ENCODE results near the gene HNMT. TPM values are rescaled to one million over a fixed set of nuclear protein-coding genes. Genes with fewer than 3 reads are reported as not detected.

HNMT gene
- total RNA-seq, 1 donor from 2014 or later = 3.2 TPM

DNA sequence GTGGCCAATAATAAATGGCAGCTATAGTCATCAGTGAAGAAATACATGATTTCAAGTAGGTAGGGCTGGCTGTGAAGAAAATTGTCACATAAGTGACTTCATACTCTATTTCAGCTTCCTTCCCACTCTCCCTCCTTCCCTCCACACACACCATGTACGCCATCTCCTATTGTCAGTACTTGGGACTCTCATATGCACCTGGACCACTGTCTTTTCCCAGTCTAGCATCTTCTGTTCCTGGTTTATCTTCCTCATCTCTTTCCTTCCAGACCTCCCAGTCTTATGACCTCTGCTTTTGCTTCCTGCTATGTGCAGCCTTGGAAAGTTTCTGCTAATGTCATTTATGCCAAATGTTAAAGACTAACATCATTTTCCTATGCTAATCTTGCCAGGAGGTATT is 35.0 kb downstream of the HNMT start:
- Mint-ChIP-seq H3K36me3 (ENCODE audit: unreplicated experiment) (no peaks in the 10 kb centered on the region), H3K9me3 (ENCODE audit: unreplicated experiment) (peaks cover 17% of the 10 kb centered on the region), H3K27ac (ENCODE audit: unreplicated experiment) (no peak overlapping the region), H3K4me1 (ENCODE audit: unreplicated experiment) (no peaks in the 10 kb centered on the region), H3K4me3 (ENCODE audit: unreplicated experiment) (no peak overlapping the region), H3K27me3 (ENCODE audit: unreplicated experiment) (peaks cover 5% of the 10 kb centered on the region)
- TF ChIP-seq, protein P1, sequence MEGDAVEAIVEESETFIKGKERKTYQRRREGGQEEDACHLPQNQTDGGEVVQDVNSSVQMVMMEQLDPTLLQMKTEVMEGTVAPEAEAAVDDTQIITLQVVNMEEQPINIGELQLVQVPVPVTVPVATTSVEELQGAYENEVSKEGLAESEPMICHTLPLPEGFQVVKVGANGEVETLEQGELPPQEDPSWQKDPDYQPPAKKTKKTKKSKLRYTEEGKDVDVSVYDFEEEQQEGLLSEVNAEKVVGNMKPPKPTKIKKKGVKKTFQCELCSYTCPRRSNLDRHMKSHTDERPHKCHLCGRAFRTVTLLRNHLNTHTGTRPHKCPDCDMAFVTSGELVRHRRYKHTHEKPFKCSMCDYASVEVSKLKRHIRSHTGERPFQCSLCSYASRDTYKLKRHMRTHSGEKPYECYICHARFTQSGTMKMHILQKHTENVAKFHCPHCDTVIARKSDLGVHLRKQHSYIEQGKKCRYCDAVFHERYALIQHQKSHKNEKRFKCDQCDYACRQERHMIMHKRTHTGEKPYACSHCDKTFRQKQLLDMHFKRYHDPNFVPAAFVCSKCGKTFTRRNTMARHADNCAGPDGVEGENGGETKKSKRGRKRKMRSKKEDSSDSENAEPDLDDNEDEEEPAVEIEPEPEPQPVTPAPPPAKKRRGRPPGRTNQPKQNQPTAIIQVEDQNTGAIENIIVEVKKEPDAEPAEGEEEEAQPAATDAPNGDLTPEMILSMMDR (IDR thresholded peaks at IDR 0.05) = no peak
- DNase-seq (ENCODE audit: extremely low spot score, unreplicated experiment) = no peak

DNA sequence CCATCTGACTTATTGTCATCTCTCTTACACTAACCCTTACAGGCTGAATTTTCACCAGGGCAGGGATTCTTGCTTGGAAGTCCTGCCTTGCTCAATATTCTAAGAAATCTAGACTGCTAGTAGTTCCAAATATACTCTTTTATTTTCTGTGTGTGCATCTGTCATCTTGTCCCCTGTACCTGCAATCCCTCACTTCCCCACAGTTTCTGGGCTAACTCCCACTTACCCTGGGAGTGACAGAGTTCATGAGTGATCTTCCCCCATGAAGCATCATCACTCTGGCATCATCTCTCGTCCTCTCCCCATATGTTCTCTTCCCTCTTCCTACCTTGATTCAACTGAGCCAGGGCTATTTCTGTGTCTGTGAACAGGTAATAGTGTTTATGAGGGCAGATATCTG is 35.7 kb downstream of the HNMT start:
- DNase-seq (ENCODE audit: extremely low spot score, unreplicated experiment) = no peak
- H3K27ac Mint-ChIP-seq (ENCODE audit: unreplicated experiment) = no peak overlapping the region
- peaks cover 9% of the 10 kb centered on the region for H3K9me3 Mint-ChIP-seq (ENCODE audit: unreplicated experiment)
- no peaks in the 10 kb centered on the region for H3K36me3 Mint-ChIP-seq (ENCODE audit: unreplicated experiment)
- no peak overlapping the region for H3K4me3 Mint-ChIP-seq (ENCODE audit: unreplicated experiment)
- peaks cover under 1% of the 10 kb centered on the region for H3K27me3 Mint-ChIP-seq (ENCODE audit: unreplicated experiment)
- TF ChIP-seq, protein P1 (IDR thresholded peaks at IDR 0.05) = no peak
- H3K4me1 Mint-ChIP-seq (ENCODE audit: unreplicated experiment) = no peaks in the 10 kb centered on the region

DNA sequence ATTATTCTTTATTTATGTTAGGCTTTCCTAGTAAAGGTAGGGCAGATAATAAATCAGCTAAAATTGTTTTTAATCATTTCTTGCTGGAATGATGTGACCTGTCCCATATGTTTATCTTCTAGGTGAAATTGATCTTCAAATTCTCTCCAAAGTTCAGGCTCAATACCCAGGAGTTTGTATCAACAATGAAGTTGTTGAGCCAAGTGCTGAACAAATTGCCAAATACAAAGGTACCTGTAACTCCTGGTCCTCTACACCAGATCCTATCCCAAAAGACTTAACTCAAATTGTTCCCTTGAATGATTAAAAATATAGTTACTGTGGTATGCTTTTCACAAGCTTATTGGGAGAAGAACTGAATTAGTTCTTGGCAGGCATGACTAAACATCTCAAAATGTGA is 36.5 kb downstream of the HNMT start:
- Mint-ChIP-seq H3K27me3 (ENCODE audit: unreplicated experiment) (no peaks in the 10 kb centered on the region), H3K4me1 (ENCODE audit: unreplicated experiment) (no peaks in the 10 kb centered on the region), H3K36me3 (ENCODE audit: unreplicated experiment) (no peaks in the 10 kb centered on the region), H3K27ac (ENCODE audit: unreplicated experiment) (no peak overlapping the region), H3K9me3 (ENCODE audit: unreplicated experiment) (peaks cover 9% of the 10 kb centered on the region), H3K4me3 (ENCODE audit: unreplicated experiment) (no peak overlapping the region)
- TF ChIP-seq, protein P1 (IDR thresholded peaks at IDR 0.05) = no peak
- DNase-seq (ENCODE audit: extremely low spot score, unreplicated experiment) = no peak

DNA sequence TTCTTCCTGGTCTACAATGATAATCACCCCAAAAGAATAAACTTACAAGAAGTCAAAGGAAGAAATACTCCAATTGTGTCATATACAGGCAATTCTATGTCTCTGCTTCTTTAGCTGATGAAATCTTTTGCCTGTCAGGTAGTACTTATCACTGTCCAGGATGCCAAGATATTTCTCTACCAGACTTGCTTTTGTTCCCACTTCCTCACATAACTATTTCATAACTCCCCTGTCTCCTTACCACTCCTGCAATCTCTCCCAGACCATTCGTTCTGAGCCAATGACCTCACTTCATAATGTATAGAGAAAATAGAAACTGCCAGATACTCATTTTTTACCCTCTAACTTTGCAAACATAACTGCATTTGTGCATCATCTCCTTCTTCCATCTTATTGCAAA is 39.1 kb downstream of the HNMT start:
- TF ChIP-seq, protein P1 (IDR thresholded peaks at IDR 0.05) = no peak
- H3K36me3 Mint-ChIP-seq (ENCODE audit: unreplicated experiment) = no peaks in the 10 kb centered on the region
- no peaks in the 10 kb centered on the region for H3K9me3 Mint-ChIP-seq (ENCODE audit: unreplicated experiment)
- no peaks in the 10 kb centered on the region for H3K4me1 Mint-ChIP-seq (ENCODE audit: unreplicated experiment)
- DNase-seq (ENCODE audit: extremely low spot score, unreplicated experiment) = no peak
- H3K27ac Mint-ChIP-seq (ENCODE audit: unreplicated experiment) = no peak overlapping the region
- no peak overlapping the region for H3K4me3 Mint-ChIP-seq (ENCODE audit: unreplicated experiment)
- H3K27me3 Mint-ChIP-seq (ENCODE audit: unreplicated experiment) = no peaks in the 10 kb centered on the region

DNA sequence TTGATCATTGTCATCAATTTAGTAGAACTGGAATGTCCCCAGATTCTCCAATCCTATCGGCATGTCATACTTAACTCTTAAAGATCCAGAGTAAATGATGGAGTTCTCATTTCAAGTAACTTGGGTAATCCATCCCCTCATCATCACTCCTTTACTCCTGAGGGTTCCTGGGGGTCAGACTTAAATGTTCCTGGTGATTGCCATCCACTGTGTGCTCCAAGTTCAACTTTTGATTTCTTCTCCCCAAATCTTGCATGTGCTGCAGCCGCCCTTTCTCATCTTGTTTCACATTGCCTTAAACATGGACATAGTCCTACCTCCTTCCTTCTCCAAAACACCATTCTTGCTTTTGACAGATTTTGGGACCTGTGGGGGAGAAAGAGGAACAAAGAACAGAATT is 43.2 kb downstream of the HNMT start:
- DNase-seq (ENCODE audit: extremely low spot score, unreplicated experiment) = no peak
- TF ChIP-seq, protein P1 (IDR thresholded peaks at IDR 0.05) = no peak
- Mint-ChIP-seq H3K4me3 (ENCODE audit: unreplicated experiment) (no peak overlapping the region), H3K27ac (ENCODE audit: unreplicated experiment) (no peak overlapping the region), H3K36me3 (ENCODE audit: unreplicated experiment) (peaks cover under 1% of the 10 kb centered on the region), H3K9me3 (ENCODE audit: unreplicated experiment) (no peaks in the 10 kb centered on the region), H3K4me1 (ENCODE audit: unreplicated experiment) (no peaks in the 10 kb centered on the region), H3K27me3 (ENCODE audit: unreplicated experiment) (peaks cover 3% of the 10 kb centered on the region)

Data from osteocyte (in vitro differentiated cells).